CD14-positive monocyte (primary cell): Measurements from ENCODE around the gene EPG5. TPM values are rescaled to one million over a fixed set of nuclear protein-coding genes. Genes with fewer than 3 reads are reported as not detected.

Source experiments
- DNase-seq, 3 donors: peaks; one replicate each; pipeline ENCODE4 v3.0.0-alpha.2; 2011 to 2022
- H2AFZ ChIP-seq: 2 replicates; pipeline ENCODE4 v1.6.0; 2012; ENCODE audit warnings: mild to moderate bottlenecking, low read depth, low read length, inconsistent platforms; ENCODE audit not compliant: insufficient read depth, poor library complexity, severe bottlenecking
- H3K27ac ChIP-seq, 2 donors: 1 replicate in 1 of 2; 2 replicates in 1 of 2; pipeline ENCODE4 v1.5.1; 2012 to 2013; ENCODE audit warnings: low read length in 2 of 2, control low read depth in 1 of 2, inconsistent platforms in 1 of 2, low read depth in 1 of 2, mild to moderate bottlenecking in 1 of 2
- H3K27me3 ChIP-seq, 2 donors: one replicate each; pipeline versions ENCODE4 v1.6.0 to v1.6.1; 2011 to 2013; ENCODE audit warnings: low read length in 2 of 2; ENCODE audit not compliant: control insufficient read depth in 2 of 2, insufficient read depth in 2 of 2
- H3K36me3 ChIP-seq, 2 donors: replicated peaks in 1 of 2; 1 replicate in 1 of 2; 2 replicates in 1 of 2; pipeline versions ENCODE4 v1.5.1 to v1.6.1; 2012 to 2013; ENCODE audit warnings: low read length in 2 of 2, control low read depth in 1 of 2, inconsistent platforms in 1 of 2, mild to moderate bottlenecking in 1 of 2; ENCODE audit not compliant: insufficient read depth in 2 of 2, control insufficient read depth in 1 of 2
- H3K4me1 ChIP-seq, 2 donors: 1 replicate in 1 of 2; 2 replicates in 1 of 2; pipeline versions ENCODE4 v1.5.1 to v1.6.1; 2012 to 2013; ENCODE audit warnings: low read length in 2 of 2, control low read depth in 1 of 2, inconsistent platforms in 1 of 2, mild to moderate bottlenecking in 1 of 2, moderate library complexity in 1 of 2; ENCODE audit not compliant: insufficient read depth in 2 of 2, control insufficient read depth in 1 of 2
- H3K4me2 ChIP-seq: replicated peaks from 2 replicates; pipeline ENCODE3; 2012; ENCODE audit warnings: low read length, moderate library complexity, mild to moderate bottlenecking; ENCODE audit not compliant: poor library complexity, severe bottlenecking; ENCODE audit errors: extremely low read depth
- H3K4me3 ChIP-seq, 3 experiments: fragments of 200-600 bp in 1 of 3; sonication (generic) in 1 of 3; replicated peaks in 1 of 3; 1 replicate in 2 of 3; 2 replicates in 1 of 3; pipeline ENCODE4 v1.5.1; 2011 to 2013; ENCODE audit warnings: low read length in 3 of 3, mild to moderate bottlenecking in 3 of 3, control low read depth in 2 of 3, low read depth in 2 of 3, inconsistent platforms in 1 of 3, moderate library complexity in 1 of 3
- H3K79me2 ChIP-seq: 2 replicates; pipeline ENCODE4 v1.6.0; 2012; ENCODE audit warnings: mild to moderate bottlenecking, control low read depth, inconsistent platforms, low read length, moderate library complexity; ENCODE audit not compliant: insufficient read depth
- H3K9ac ChIP-seq: 2 replicates; pipeline ENCODE4 v1.6.0; 2017; ENCODE audit warnings: low read length, mild to moderate bottlenecking; ENCODE audit not compliant: insufficient read depth, poor library complexity, severe bottlenecking
- H3K9me3 ChIP-seq, 2 donors: replicated peaks in 1 of 2; 1 replicate in 1 of 2; 2 replicates in 1 of 2; pipeline versions ENCODE4 v1.5.1 to v1.6.1; 2012 to 2013; ENCODE audit warnings: low read length in 2 of 2, control low read depth in 1 of 2; ENCODE audit not compliant: control insufficient read depth in 1 of 2, insufficient read depth in 1 of 2
- H4K20me1 ChIP-seq: 2 replicates; pipeline ENCODE4 v1.6.0; 2012; ENCODE audit warnings: mild to moderate bottlenecking, low read length, control low read depth, moderate library complexity; ENCODE audit not compliant: insufficient read depth
- H3K27ac Mint-ChIP-seq, 7 donors: one replicate each; pipeline ENCODE4 v1.8.0; 2020; ENCODE audit warnings: mild to moderate bottlenecking in 7 of 7, mixed read lengths in 7 of 7, moderate library complexity in 6 of 7, inconsistent platforms in 2 of 7
- H3K27me3 Mint-ChIP-seq, 3 donors: one replicate each; pipeline ENCODE4 v1.8.0; 2021 to 2022; ENCODE audit warnings: low read depth in 3 of 3, mild to moderate bottlenecking in 3 of 3, mixed read lengths in 3 of 3, moderate library complexity in 3 of 3, inconsistent platforms in 1 of 3
- H3K36me3 Mint-ChIP-seq, 2 donors: one replicate each; pipeline ENCODE4 v1.8.0; 2020; ENCODE audit warnings: mixed read lengths in 2 of 2, inconsistent platforms in 1 of 2, mild to moderate bottlenecking in 1 of 2
- H3K4me1 Mint-ChIP-seq: one replicate; pipeline ENCODE4 v1.8.0; 2020; ENCODE audit warnings: mild to moderate bottlenecking, mixed read lengths
- H3K4me3 Mint-ChIP-seq, 2 donors: one replicate each; pipeline ENCODE4 v1.8.0; 2020; ENCODE audit warnings: mild to moderate bottlenecking in 2 of 2, mixed read lengths in 2 of 2, moderate library complexity in 1 of 2
- H3K9me3 Mint-ChIP-seq, 7 donors: one replicate each; pipeline ENCODE4 v1.8.0; 2020 to 2022; ENCODE audit warnings: mixed read lengths in 7 of 7, mild to moderate bottlenecking in 6 of 7, moderate library complexity in 6 of 7, inconsistent platforms in 2 of 7
- CTCF ChIP-seq: fragments of 200-600 bp; IDR thresholded peaks from one replicate; pipeline ENCODE4 v1.8.0; 2022; ENCODE audit warnings: antibody characterized with exemption, mild to moderate bottlenecking
- WGBS: methylation state at CpG from one replicate; pipeline ENCODE4 v1.1.5; 2013; ENCODE audit warnings: missing lambda C conversion rate; ENCODE audit not compliant: insufficient coverage; 5-methylcytosine and 5-hydroxymethylcytosine counted together
- intact Hi-C, 2 donors: fragments of 100-400 bp; cut with micrococcal nuclease; formaldehyde crosslinking; loops; one replicate each; pipeline versions ENCODE4 v1.15.0 to v1.15.1; 2023
- polyA plus RNA-seq, 3 donors: library from polyadenylated mRNA; depleted of rRNA in 1 of 3; unstranded in 2 of 3; stranded (reverse) in 1 of 3; fragments of 300-500 nt in 2 of 3; fragments of >200 nt in 1 of 3; fragmentation: Illumina TruSeq in 2 of 3; gene quantifications; 1 replicate in 2 of 3; 2 replicates in 1 of 3; pipeline ENCODE4 v1.2.3, GENCODE V29; 2012 to 2021

The EPG5 gene
- polyA plus RNA-seq, 3 donors, result 1.3 to 15.9 (median 1.4) TPM

- TF ChIP-seq CTCF, result no peak
- peak overlapping the region in 1 of 2 donors; percentile 42 for H3K27ac ChIP-seq
- DNase-seq, result peak; percentile 27 to 75 (median 30)
- 33% methylated on average over 2 of the region's 4 CpGs for WGBS
- no peaks in the 10 kb centered on the region for H3K27me3 ChIP-seq
- Mint-ChIP-seq H3K36me3 (peaks cover 93 to 96% of the 10 kb centered on the region in 2 donors), H3K4me1 (peaks cover 8% of the 10 kb centered on the region), H3K27ac (peak overlapping the region; percentile 43 to 87 (median 67)), H3K27me3 (peaks cover 0 to 1% (median 0%) of the 10 kb centered on the region in 3 donors), H3K4me3 (no peak overlapping the region), H3K9me3 (no peaks in the 10 kb centered on the region)
- no peaks in the 10 kb centered on the region for H3K9me3 ChIP-seq
- no peak overlapping the region for H2AFZ ChIP-seq
- peaks cover 0 to 6% of the 10 kb centered on the region in 2 donors for H3K4me1 ChIP-seq
- H4K20me1 ChIP-seq, result peaks cover 4% of the 10 kb centered on the region
- H3K9ac ChIP-seq, result no peak overlapping the region
- H3K36me3 ChIP-seq, result peaks cover 85 to 99% of the 10 kb centered on the region in 2 donors
- peaks cover 22% of the 10 kb centered on the region for H3K79me2 ChIP-seq
- H3K4me3 ChIP-seq, result no peak overlapping the region
- H3K4me2 ChIP-seq, result no peak overlapping the region
- intact Hi-C loops, result no loop called here
These were observed 16.0 kb downstream of the EPG5 start for GRCh38 chr18:45951016-45951714.

GRCh38 chr18:45945669-45946068 is 21.5 kb downstream of the EPG5 start:
- intact Hi-C loops, result no loop called here
- Histone ChIP-seq H3K4me1 (no peaks in the 10 kb centered on the region), H3K27me3 (no peaks in the 10 kb centered on the region), H3K4me3 (no peak overlapping the region), H3K79me2 (no peaks in the 10 kb centered on the region), H4K20me1 (no peaks in the 10 kb centered on the region), H3K4me2 (no peak overlapping the region), H3K36me3 (peaks cover 94 to 100% of the 10 kb centered on the region in 2 donors), H3K9ac (no peak overlapping the region), H2AFZ (no peak overlapping the region), H3K9me3 (no peaks in the 10 kb centered on the region), H3K27ac (no peak overlapping the region)
- DNase-seq, result no peak
- Mint-ChIP-seq H3K4me1 (no peaks in the 10 kb centered on the region), H3K27me3 (no peaks in the 10 kb centered on the region), H3K27ac (peak overlapping the region in 2 of 7 donors; percentile 19 to 38), H3K4me3 (no peak overlapping the region), H3K9me3 (no peaks in the 10 kb centered on the region), H3K36me3 (peaks cover 94 to 99% of the 10 kb centered on the region in 2 donors)
- WGBS, result 90% methylated on average over 2 of the region's 5 CpGs
- no peak for TF ChIP-seq CTCF
